SK-N-SH (cell line): ENCODE data around the gene CHSY3. TPM values are rescaled to one million over a fixed set of nuclear protein-coding genes. Genes with fewer than 3 reads are reported as not detected.

Source experiments
- CTCF ChIA-PET: fragments of 300-600, 350-600 bp; formaldehyde crosslinking; extraction: SDS; loops from one replicate; lab custom pipeline; 2021; lab: Yijun Ruan, JAX
- POLR2A ChIA-PET: fragments of 350-600 bp; sonication (Branson Sonifier 250); formaldehyde crosslinking; extraction: SDS; loops from one replicate; lab custom pipeline; 2020; ENCODE audit warnings: antibody characterized with exemption, inconsistent platforms; lab: Yijun Ruan, JAX
- DNase-seq: peaks from one replicate; pipeline ENCODE4 v3.0.0; 2012
- H2AFZ ChIP-seq: fragments of 200-600 bp; sonication (generic); 2 replicates; pipeline ENCODE4 v1.8.1; 2016; ENCODE audit warnings: antibody characterized with exemption, mild to moderate bottlenecking, low read depth
- H3F3A ChIP-seq: fragments of 200-600 bp; sonication (generic); replicated peaks from 2 replicates; pipeline ENCODE3; 2016; ENCODE audit warnings: antibody characterized with exemption, mild to moderate bottlenecking; ENCODE audit not compliant: insufficient read depth
- H3K27ac ChIP-seq, 2 experiments: fragments of 200-500 bp in 1 of 2; fragments of 200-600 bp in 1 of 2; sonication (Bioruptor generic) in 1 of 2; sonication (generic), shearing (Covaris generic) in 1 of 2; 2 replicates each; pipeline versions ENCODE4 v1.5.1 to v1.6.1; 2014 to 2016; ENCODE audit warnings: low read depth in 2 of 2, inconsistent platforms in 1 of 2, low read length in 1 of 2, mild to moderate bottlenecking in 1 of 2, mixed read lengths in 1 of 2
- H3K27me3 ChIP-seq: fragments of 200-600 bp; sonication (generic), shearing (Covaris generic); 2 replicates; pipeline ENCODE4 v1.6.1; 2016; ENCODE audit warnings: mixed run types; ENCODE audit not compliant: insufficient read depth
- H3K36me3 ChIP-seq, 2 experiments: fragments of 200-500 bp in 1 of 2; fragments of 200-600 bp in 1 of 2; sonication (Bioruptor generic) in 1 of 2; sonication (generic) in 1 of 2; replicated peaks in 1 of 2; 2 replicates each; pipeline versions ENCODE3 to v1.5.1; 2014 to 2016; ENCODE audit warnings: low read length in 1 of 2, mild to moderate bottlenecking in 1 of 2; ENCODE audit not compliant: insufficient read depth in 2 of 2, control insufficient read depth in 1 of 2
- H3K4me1 ChIP-seq, 2 experiments: fragments of 200-500 bp in 1 of 2; fragments of 200-600 bp in 1 of 2; sonication (Bioruptor generic) in 1 of 2; sonication (generic), shearing (Covaris generic) in 1 of 2; 2 replicates each; pipeline versions ENCODE4 v1.5.1 to v1.6.1; 2014 to 2016; ENCODE audit warnings: low read depth in 1 of 2, low read length in 1 of 2, mixed run types in 1 of 2; ENCODE audit not compliant: insufficient read depth in 2 of 2, control insufficient read depth in 1 of 2
- H3K4me2 ChIP-seq: fragments of 200-600 bp; sonication (generic), shearing (Covaris generic); 2 replicates; pipeline ENCODE4 v1.6.1; 2017; ENCODE audit warnings: mixed run types
- H3K4me3 ChIP-seq, 2 experiments: fragments of 200-500 bp in 1 of 2; fragments of 200-600 bp in 1 of 2; sonication (Bioruptor generic) in 1 of 2; sonication (generic), shearing (Covaris generic) in 1 of 2; 2 replicates each; pipeline versions ENCODE4 v1.5.1 to v1.8.1; 2014 to 2016; ENCODE audit warnings: low read depth in 2 of 2, inconsistent platforms in 1 of 2, low read length in 1 of 2, mild to moderate bottlenecking in 1 of 2, mixed read lengths in 1 of 2, moderate library complexity in 1 of 2
- H3K79me2 ChIP-seq: fragments of 200-600 bp; sonication (generic); 2 replicates; pipeline ENCODE4 v1.8.1; 2017; ENCODE audit warnings: mild to moderate bottlenecking; ENCODE audit not compliant: insufficient read depth
- H3K9ac ChIP-seq: fragments of 200-600 bp; sonication (generic); 2 replicates; pipeline ENCODE4 v1.6.1; 2017; ENCODE audit warnings: mixed run types
- H3K9me2 ChIP-seq: fragments of 200-600 bp; sonication (generic); 2 replicates; pipeline ENCODE4 v1.6.1; 2017; ENCODE audit warnings: mixed run types
- H3K9me3 ChIP-seq: fragments of 200-600 bp; sonication (generic); 2 replicates; pipeline ENCODE4 v1.6.1; 2017; ENCODE audit warnings: mixed run types, mild to moderate bottlenecking, moderate library complexity
- H4K20me1 ChIP-seq: fragments of 200-600 bp; sonication (generic); 2 replicates; pipeline ENCODE4 v1.6.1; 2017; ENCODE audit warnings: mild to moderate bottlenecking, mixed run types; ENCODE audit not compliant: insufficient read depth
- CHD2 ChIP-seq: fragments of 150-350 bp; IDR thresholded peaks from 2 replicates; pipeline ENCODE4 v1.6.1; 2018; ENCODE audit warnings: low read length; ENCODE audit not compliant: partially characterized antibody
- EP300 ChIP-seq, 2 experiments: IDR thresholded peaks; 2 replicates each; pipeline versions ENCODE4 v1.4.0 to v1.6.1; 2012; ENCODE audit warnings: borderline replicate concordance in 1 of 2, low read depth in 1 of 2, low read length in 1 of 2
- EZH2phosphoT487 ChIP-seq: fragments of 200-600 bp; sonication (generic); IDR thresholded peaks from 2 replicates; pipeline ENCODE4 v1.6.1; 2017; ENCODE audit warnings: low read depth, mixed run types, mild to moderate bottlenecking, antibody characterized with exemption, moderate library complexity, borderline replicate concordance
- FOSL2 ChIP-seq: IDR thresholded peaks from 2 replicates; pipeline ENCODE4 v1.4.0; 2012; ENCODE audit warnings: low read depth, mild to moderate bottlenecking, moderate library complexity, borderline replicate concordance
- FOXJ3 ChIP-seq: sonication (generic); formaldehyde crosslinking; IDR thresholded peaks from 2 replicates; pipeline ENCODE4 v1.5.1; 2020; ENCODE audit warnings: mild to moderate bottlenecking, missing genetic modification reagents
- GABPA ChIP-seq: IDR thresholded peaks from 2 replicates; pipeline ENCODE4 v1.4.0; 2012; ENCODE audit warnings: low read depth, mild to moderate bottlenecking
- PBX3 ChIP-seq: IDR thresholded peaks from 2 replicates; pipeline ENCODE4; 2012
- RAD21 ChIP-seq: IDR thresholded peaks from 2 replicates; pipeline ENCODE4 v1.6.1; 2012; ENCODE audit warnings: mild to moderate bottlenecking, low read length
- RFX5 ChIP-seq: IDR thresholded peaks from 2 replicates; pipeline ENCODE4 v1.6.1; 2012; ENCODE audit warnings: mild to moderate bottlenecking, improper control_type of control experiment, low read length
- SIN3A ChIP-seq: IDR thresholded peaks from 2 replicates; pipeline ENCODE4 v1.6.1; 2012; ENCODE audit warnings: low read depth, mild to moderate bottlenecking, low read length, moderate library complexity, borderline replicate concordance
- SMC3 ChIP-seq: IDR thresholded peaks from 2 replicates; pipeline ENCODE4 v1.6.1; 2012; ENCODE audit warnings: low read depth, low read length, improper control_type of control experiment
- TAF1 ChIP-seq: IDR thresholded peaks from 2 replicates; pipeline ENCODE4 v1.6.1; 2012; ENCODE audit warnings: low read depth, mild to moderate bottlenecking, low read length, moderate library complexity, borderline replicate concordance
- TCF12 ChIP-seq: IDR thresholded peaks from 2 replicates; pipeline ENCODE4 v1.4.0; 2012
- USF2 ChIP-seq: fragments of 150-350 bp; IDR thresholded peaks from 2 replicates; pipeline ENCODE4 v1.6.1; 2017; ENCODE audit warnings: antibody characterized with exemption, low read length, low read depth, borderline replicate concordance
- YY1 ChIP-seq: IDR thresholded peaks from 2 replicates; pipeline ENCODE4 v1.4.0; 2012; ENCODE audit warnings: low read depth, mild to moderate bottlenecking
- WGBS: methylation state at CpG from one replicate; pipeline ENCODE4 v1.1.6; 2017; ENCODE audit warnings: low lambda C conversion rate; 5-methylcytosine and 5-hydroxymethylcytosine counted together
- polyA plus RNA-seq, 3 experiments: library from polyadenylated mRNA; depleted of rRNA; stranded (reverse); fragments of >200 nt; gene quantifications; 2 replicates each; pipeline ENCODE4 v1.2.3, GENCODE V29; 2012
- TF ChIP-seq, protein P1 (sequence below): fragments of 150-350 bp; IDR thresholded peaks from 2 replicates; pipeline ENCODE4 v1.6.1; 2016; ENCODE audit warnings: mild to moderate bottlenecking, low read depth, low read length
- TF ChIP-seq, protein P2 (sequence below): IDR thresholded peaks from 2 replicates; pipeline ENCODE4 v1.4.0; 2012; ENCODE audit warnings: low read depth
- TF ChIP-seq, protein P3 (sequence below): fragments of 200-600 bp; sonication (generic); IDR thresholded peaks from 2 replicates; pipeline ENCODE4 v1.6.1; 2017; ENCODE audit warnings: antibody characterized with exemption, mild to moderate bottlenecking, moderate library complexity

The CHSY3 gene
- polyA plus RNA-seq, 1 of the 3 experiments (the other 2 are of a cell fraction): not detected

- no peaks in the 10 kb centered on the region for H4K20me1 ChIP-seq
- H3K4me1 ChIP-seq: no peaks in the 10 kb centered on the region
- no peaks in the 10 kb centered on the region for H3K9me2 ChIP-seq
- H3K4me3 ChIP-seq: no peak overlapping the region
- no peaks in the 10 kb centered on the region for H3K27me3 ChIP-seq
- CTCF ChIA-PET: no interaction called here
- H3K9me3 ChIP-seq: no peaks in the 10 kb centered on the region
- TF ChIP-seq PBX3: no peak
- no peak for TF ChIP-seq EZH2phosphoT487
- TF ChIP-seq GABPA: no peak
- TF ChIP-seq FOSL2: no peak
- TF ChIP-seq TAF1: no peak
- no peak for TF ChIP-seq RFX5
- TF ChIP-seq, protein P1, sequence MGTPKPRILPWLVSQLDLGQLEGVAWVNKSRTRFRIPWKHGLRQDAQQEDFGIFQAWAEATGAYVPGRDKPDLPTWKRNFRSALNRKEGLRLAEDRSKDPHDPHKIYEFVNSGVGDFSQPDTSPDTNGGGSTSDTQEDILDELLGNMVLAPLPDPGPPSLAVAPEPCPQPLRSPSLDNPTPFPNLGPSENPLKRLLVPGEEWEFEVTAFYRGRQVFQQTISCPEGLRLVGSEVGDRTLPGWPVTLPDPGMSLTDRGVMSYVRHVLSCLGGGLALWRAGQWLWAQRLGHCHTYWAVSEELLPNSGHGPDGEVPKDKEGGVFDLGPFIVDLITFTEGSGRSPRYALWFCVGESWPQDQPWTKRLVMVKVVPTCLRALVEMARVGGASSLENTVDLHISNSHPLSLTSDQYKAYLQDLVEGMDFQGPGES: no peak
- TF ChIP-seq USF2: no peak
- TF ChIP-seq TCF12: no peak
- no peak for TF ChIP-seq RAD21
- TF ChIP-seq YY1: no peak
- no peak for TF ChIP-seq FOXJ3
- TF ChIP-seq, protein P2, sequence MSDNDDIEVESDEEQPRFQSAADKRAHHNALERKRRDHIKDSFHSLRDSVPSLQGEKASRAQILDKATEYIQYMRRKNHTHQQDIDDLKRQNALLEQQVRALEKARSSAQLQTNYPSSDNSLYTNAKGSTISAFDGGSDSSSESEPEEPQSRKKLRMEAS: no peak
- TF ChIP-seq SIN3A: no peak
- no peak for TF ChIP-seq SMC3
- TF ChIP-seq, protein P3, sequence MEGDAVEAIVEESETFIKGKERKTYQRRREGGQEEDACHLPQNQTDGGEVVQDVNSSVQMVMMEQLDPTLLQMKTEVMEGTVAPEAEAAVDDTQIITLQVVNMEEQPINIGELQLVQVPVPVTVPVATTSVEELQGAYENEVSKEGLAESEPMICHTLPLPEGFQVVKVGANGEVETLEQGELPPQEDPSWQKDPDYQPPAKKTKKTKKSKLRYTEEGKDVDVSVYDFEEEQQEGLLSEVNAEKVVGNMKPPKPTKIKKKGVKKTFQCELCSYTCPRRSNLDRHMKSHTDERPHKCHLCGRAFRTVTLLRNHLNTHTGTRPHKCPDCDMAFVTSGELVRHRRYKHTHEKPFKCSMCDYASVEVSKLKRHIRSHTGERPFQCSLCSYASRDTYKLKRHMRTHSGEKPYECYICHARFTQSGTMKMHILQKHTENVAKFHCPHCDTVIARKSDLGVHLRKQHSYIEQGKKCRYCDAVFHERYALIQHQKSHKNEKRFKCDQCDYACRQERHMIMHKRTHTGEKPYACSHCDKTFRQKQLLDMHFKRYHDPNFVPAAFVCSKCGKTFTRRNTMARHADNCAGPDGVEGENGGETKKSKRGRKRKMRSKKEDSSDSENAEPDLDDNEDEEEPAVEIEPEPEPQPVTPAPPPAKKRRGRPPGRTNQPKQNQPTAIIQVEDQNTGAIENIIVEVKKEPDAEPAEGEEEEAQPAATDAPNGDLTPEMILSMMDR: no peak
- no peak for TF ChIP-seq CHD2
- no peak for TF ChIP-seq EP300 (IDR thresholded peaks at IDR 0.05; ENCODE audit: borderline replicate concordance in 1 of 2, low read depth in 1 of 2, low read length in 1 of 2)
- H3K36me3 ChIP-seq: no peaks in the 10 kb centered on the region
- H2AFZ ChIP-seq: no peak overlapping the region
- no peak overlapping the region for H3K4me2 ChIP-seq
- H3K27ac ChIP-seq: no peak overlapping the region
- no peak for DNase-seq
- H3F3A ChIP-seq: no peaks in the 10 kb centered on the region
- no peak overlapping the region for H3K9ac ChIP-seq
- no peaks in the 10 kb centered on the region for H3K79me2 ChIP-seq
- POLR2A ChIA-PET: no interaction called here
- 10% methylated on average over 8 of the region's 8 CpGs for whole genome bisulfite sequencing
Observed at GRCh38 chr5:130090569-130091270, 186.5 kb downstream of the CHSY3 start.
